HUDEP-2 (cell line): ENCODE measurements around the gene SFXN3.
A peak's percentile ranks its signal among the peaks of the same experiment; 100 is the strongest.

Experiments
- DNase-seq, 76 experiments: peaks; one replicate each; lab custom pipeline; 2025; ENCODE audit not compliant: unreplicated experiment in 76 of 76; lab: John Stamatoyannopoulos, UW

The SFXN3 gene

GRCh38 chr10:101066146-101066895, 35.3 kb downstream of the SFXN3 start:
- peak in 74 of 76 experiments; percentile 58 to 93 (median 87) for DNase-seq

DNA sequence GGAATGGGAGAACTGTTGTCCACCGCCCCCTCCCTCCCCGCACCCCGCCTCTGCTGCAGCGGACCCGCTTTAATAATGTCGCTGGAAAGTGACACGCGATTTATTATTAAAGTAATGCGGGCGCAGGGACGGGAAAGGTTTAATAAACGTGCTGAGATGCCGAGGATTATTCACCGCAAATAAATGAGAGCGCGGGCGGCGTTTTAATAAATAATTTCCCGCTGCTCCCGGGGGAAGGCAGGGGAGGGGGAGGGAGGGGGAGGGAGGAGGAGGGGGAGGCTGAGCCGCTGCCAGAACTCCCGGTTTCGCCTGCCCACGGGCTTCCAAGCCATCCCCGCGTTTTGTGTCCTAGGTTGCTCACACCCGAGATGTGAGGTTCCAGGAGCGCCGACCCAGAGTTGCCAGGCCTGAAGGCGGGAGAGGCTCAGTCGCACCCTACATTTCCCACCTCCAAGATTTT, 35.9 kb downstream of the SFXN3 start:
- DNase-seq: peak in 5 of 76 experiments; percentile 30 to 47 (median 40)

GRCh38 chr10:101067356-101068083, 36.5 kb downstream of the SFXN3 start:
- DNase-seq: peak in 73 of 76 experiments; percentile 20 to 85 (median 70)

GRCh38 chr10:101069441-101069840, 38.4 kb downstream of the SFXN3 start:
- no peak for DNase-seq

DNA sequence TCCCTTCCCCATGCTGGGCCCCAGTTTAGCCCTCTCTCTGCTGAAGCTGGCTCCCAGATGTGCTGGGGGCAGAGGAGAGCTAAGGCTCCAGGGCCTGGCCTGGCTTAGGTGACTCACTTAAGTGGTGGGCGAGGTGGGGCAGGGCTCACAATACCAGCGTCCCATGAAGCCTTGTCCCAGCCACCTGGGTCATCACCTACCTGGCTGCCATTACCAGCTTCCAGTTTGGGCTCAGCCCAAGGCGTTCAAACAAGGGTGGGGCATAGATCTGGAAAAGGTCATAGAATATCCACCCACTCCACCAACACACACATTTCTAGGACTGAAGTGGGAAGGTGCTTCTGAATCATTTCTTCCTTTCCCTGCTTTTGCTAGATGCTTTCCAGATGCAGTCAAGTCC, 39.1 kb downstream of the SFXN3 start:
- DNase-seq: no peak

GRCh38 chr10:101071267-101071884, 40.3 kb downstream of the SFXN3 start:
- peak in 39 of 76 experiments; percentile 2 to 71 (median 35) for DNase-seq

GRCh38 chr10:101071885-101072433, 40.9 kb downstream of the SFXN3 start:
- no peak for DNase-seq

DNA sequence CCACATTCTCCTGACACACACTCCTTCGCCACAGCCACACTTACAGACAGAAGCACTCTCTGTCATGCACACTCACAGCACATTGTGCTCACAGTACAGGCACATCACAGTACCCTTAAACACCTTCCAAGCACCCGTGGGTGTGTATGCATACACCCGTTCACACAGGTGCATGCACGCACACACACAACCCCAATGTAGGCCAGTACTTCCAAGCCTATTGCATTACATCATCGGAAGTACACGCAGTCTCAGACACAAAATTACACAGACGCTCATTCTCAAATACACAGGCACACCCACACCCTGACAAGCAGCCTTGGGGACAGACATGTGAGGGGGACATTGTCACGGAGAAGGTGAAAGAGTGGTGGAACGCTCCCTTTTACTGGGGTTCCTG, 41.9 kb downstream of the SFXN3 start:
- DNase-seq: no peak

DNA sequence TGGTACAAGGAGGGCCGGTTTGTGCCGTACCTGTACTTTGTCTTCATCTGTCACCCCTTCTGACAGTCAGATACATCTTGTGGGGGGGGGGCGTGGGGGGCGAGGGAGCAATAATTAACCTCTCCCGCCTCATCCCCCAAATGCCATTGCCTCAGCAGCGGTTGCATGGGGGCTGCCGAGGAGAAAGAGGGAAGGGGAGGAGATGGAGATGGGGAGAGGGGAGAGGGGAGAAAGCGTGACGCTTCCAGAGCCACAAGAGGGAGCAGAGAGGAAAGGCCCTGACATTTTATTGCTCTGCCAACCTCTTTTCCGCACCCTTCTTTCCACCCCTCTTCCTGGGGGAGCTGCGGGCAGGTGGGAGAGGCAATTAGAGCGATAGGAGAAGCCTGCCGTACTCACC, 42.6 kb downstream of the SFXN3 start:
- no peak for DNase-seq

DNA sequence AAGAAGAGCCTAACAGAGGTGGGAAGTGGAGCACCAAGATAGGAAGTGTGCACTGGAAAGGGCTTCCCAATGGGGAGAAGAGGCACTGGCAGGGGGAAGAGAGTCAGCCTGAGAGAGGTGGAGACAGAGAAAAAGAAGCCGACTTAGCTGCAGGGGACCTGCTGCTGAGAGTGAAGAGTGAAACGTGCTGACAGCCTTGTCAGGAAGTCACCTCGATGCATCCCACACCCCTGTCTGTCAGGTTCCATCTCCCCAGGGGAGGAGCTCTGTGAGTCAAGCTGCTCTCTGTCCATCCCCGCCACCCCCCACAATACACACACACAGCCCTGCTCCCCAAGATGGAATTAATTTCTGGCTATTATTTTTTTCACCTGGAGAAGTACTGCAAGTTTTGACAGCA, 44.7 kb downstream of the SFXN3 start:
- DNase-seq: no peak

DNA sequence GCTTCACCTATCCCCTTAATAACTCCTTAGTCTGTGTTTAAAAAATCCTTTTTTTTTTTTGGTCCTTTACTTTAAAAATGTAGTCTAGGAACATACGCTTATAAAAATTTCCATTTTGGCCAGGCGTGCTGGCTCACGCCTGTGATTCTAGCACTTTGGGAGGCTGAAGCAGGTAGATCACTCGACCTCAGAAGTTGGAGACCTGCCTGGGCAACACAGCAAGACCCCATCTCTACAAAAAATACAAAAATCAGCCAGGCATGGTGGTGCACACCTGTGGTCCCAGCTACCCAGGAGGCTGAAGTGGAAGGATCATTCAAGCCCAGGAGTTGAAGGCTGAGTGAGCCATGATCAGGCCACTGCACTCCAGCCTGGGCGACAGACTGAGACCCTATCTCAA, 45.6 kb downstream of the SFXN3 start:
- no peak for DNase-seq

DNA sequence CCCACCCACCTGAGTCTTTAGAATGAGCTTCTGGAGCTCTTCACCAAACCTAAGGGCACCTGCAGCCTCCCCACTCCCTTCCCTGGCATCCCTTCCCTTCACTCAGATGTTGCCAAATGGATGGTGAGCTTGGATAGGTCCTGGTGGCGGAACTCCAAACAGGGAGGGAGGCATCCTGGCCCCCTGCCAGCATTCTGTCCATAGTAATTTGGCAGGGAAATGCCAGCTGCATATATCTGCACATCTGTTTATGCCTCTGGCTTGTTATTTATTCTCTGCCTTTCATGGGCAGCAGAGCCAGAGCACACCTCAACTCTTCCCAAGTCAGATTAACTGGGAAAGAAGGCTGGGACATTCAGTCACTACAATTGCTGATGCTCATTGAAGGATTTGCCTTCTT, 48.8 kb downstream of the SFXN3 start:
- DNase-seq: no peak

- DNase-seq: peak in 6 of 76 experiments; percentile 1 to 27 (median 12)
These were observed 50.2 kb downstream of the SFXN3 start for GRCh38 chr10:101080933-101081931.

GRCh38 chr10:101085846-101086245, 54.8 kb downstream of the SFXN3 start:
- no peak for DNase-seq

- DNase-seq: no peak
These were observed 56.3 kb downstream of the SFXN3 start for GRCh38 chr10:101087376-101087775.

DNA sequence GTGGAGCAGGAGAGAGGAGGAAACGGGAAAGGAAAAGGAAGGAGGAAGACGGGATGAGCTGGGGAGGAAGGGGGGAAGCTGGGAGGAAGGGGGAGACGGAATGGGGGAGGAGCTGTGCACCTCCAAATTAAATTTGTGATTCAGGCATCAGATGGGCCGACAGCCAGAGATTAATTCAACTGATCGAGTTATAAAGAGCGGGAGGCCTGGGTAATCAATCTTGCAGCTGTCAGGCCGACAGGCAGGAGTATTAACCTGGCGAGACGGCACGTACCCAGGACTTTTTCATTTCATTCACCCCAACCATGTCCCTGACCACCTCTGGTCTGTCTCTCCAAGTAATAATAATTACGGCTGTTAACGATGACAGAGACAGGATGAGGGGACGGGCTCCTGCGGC, 56.9 kb downstream of the SFXN3 start:
- no peak for DNase-seq

DNA sequence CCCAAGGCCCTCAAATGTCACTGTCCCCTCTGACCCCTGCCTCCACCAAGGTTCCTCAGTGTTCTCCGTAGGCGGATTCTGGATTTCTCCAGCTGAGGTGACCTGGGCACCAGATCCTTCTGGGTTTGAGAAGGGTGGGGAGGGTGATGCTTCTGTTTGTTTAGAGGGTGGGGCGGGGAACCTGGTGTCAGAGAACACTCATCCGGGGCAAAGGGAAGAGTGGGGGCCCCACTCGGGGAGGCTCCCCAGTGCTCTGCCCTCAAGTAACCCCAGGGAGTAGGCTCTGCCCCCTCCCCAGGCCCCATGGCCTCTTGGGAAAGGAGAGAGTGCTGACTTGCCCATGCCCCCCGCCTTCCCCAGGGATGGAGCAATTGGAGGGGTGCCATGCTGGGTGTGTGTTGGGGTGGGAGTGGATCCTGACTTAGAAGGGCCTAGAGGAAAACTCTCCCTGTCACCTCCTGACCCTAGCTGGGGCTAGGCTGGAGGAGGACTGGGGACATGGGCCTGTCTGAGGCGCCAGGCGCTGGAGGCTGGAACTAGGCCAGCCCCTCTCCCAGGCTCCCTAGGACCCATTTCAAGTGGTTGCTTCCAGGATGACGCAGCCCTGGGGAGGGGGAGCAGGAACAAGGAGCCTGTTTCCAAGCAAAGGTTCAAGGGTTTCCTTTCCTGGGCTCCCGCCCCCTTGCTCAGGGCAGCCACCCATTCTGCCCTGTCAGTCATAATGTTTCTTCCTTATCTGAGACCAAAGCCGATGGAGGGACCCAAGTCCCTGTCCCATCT, 58.7 kb downstream of the SFXN3 start:
- DNase-seq: no peak

- no peak for DNase-seq
These were observed 59.6 kb downstream of the SFXN3 start for GRCh38 chr10:101090597-101090996.
